HepG2 (cell line): ENCODE measurements around the gene SLC24A4. TPM values are rescaled to one million over a fixed set of nuclear protein-coding genes. Genes with fewer than 3 reads are reported as not detected.

ENCODE experiments used
- ARHGAP35 ChIP-seq: sonication (generic); formaldehyde crosslinking; IDR thresholded peaks from 2 replicates; pipeline ENCODE4 v1.9.0; 2022; ENCODE audit warnings: mild to moderate bottlenecking, inconsistent platforms, moderate library complexity, missing genetic modification reagents, borderline replicate concordance
- ATF7 ChIP-seq, 2 experiments: fragments of 450-650 bp in 1 of 2; sonication (generic) in 1 of 2; formaldehyde crosslinking in 1 of 2; IDR thresholded peaks; 2 replicates each; pipeline versions ENCODE4 v1.4.0 to v1.6.1; 2016 to 2020; ENCODE audit warnings: antibody characterized with exemption in 1 of 2, mild to moderate bottlenecking in 1 of 2, missing genetic modification reagents in 1 of 2
- HOMEZ ChIP-seq: IDR thresholded peaks from 2 replicates; pipeline ENCODE4 v1.6.1; 2016; ENCODE audit warnings: low read depth
- PPARG ChIP-seq: conservative IDR thresholded peaks from 2 replicates; pipeline ENCODE4 v1.6.1; 2016; ENCODE audit warnings: missing biosample characterization, missing genetic modification reagents
- SAFB2 ChIP-seq: sonication (generic); formaldehyde crosslinking; IDR thresholded peaks from 2 replicates; pipeline ENCODE4 v1.5.1; 2020; ENCODE audit warnings: missing genetic modification reagents, low read depth, mild to moderate bottlenecking, borderline replicate concordance
- SNAPC5 ChIP-seq: sonication (generic); formaldehyde crosslinking; IDR thresholded peaks from 2 replicates; pipeline ENCODE4 v1.8.1; 2023; ENCODE audit warnings: mild to moderate bottlenecking, missing genetic modification reagents, borderline replicate concordance
- TCF7 ChIP-seq: sonication (generic); IDR thresholded peaks from 2 replicates; pipeline ENCODE4 v1.6.1; 2016; ENCODE audit warnings: antibody characterized with exemption, low read depth
- TIGD3 ChIP-seq: sonication (generic); formaldehyde crosslinking; IDR thresholded peaks from 2 replicates; pipeline ENCODE4 v1.5.1; 2020; ENCODE audit warnings: mild to moderate bottlenecking, missing genetic modification reagents, borderline replicate concordance
- ZNF121 ChIP-seq: sonication (generic); formaldehyde crosslinking; IDR thresholded peaks from 2 replicates; pipeline ENCODE4 v1.5.0; 2020; ENCODE audit warnings: mild to moderate bottlenecking, missing genetic modification reagents
- ZNF674 ChIP-seq: sonication (generic); formaldehyde crosslinking; IDR thresholded peaks from 2 replicates; pipeline ENCODE4 v1.5.0; 2020; ENCODE audit warnings: low read depth, mild to moderate bottlenecking, missing genetic modification reagents
- polyA plus RNA-seq, 8 experiments: library from polyadenylated mRNA; depleted of rRNA in 3 of 8; stranded (reverse) in 7 of 8; unstranded in 1 of 8; fragments of >200 nt; fragmentation: Illumina TruSeq in 4 of 8; extraction: Trizol in 4 of 8; gene quantifications; 2 replicates each; pipeline versions ENCODE4 v1.2.1 to v1.2.3, GENCODE V29; 2011 to 2016; ENCODE audit warnings: low read depth in 4 of 8, missing spikeins in 1 of 8, mixed read lengths in 1 of 8; ENCODE audit not compliant: insufficient read depth in 1 of 8
- total RNA-seq, 5 experiments: library from RNA; depleted of rRNA; stranded (reverse); fragments of >200 nt; fragmentation: Illumina TruSeq; extraction: Trizol; gene quantifications; 2 replicates each; pipeline ENCODE4 v1.2.3, GENCODE V29; 2016; ENCODE audit warnings: low read depth in 1 of 5

Gene SLC24A4
- total and polyA plus RNA-seq, 2 of the 13 experiments (the other 11 are each of a cell fraction or from before 2014, with no cell fraction given) = not detected

- TF ChIP-seq ARHGAP35 (CRISPR knock-in tag) (no peak), ZNF121 (CRISPR knock-in tag) (no peak), TCF7 (no peak), PPARG (no peak), ZNF674 (CRISPR knock-in tag) (no peak), SNAPC5 (CRISPR knock-in tag) (no peak), SAFB2 (CRISPR knock-in tag) (no peak), TIGD3 (CRISPR knock-in tag) (no peak), ATF7 (IDR thresholded peaks at IDR 0.05) (no peak), ATF7 (CRISPR knock-in tag; IDR thresholded peaks at IDR 0.05) (no peak), HOMEZ (no peak)
Observed at GRCh38 chr14:92280554-92281262, 42.3 kb upstream of the SLC24A4 start (continued).
